Peyer's patch (tissue), 4 donors: Measurements from ENCODE around the gene CD83. TPM values are rescaled to one million over a fixed set of nuclear protein-coding genes. Genes with fewer than 3 reads are reported as not detected.

ENCODE experiments used
- DNase-seq, 3 donors: peaks; one replicate each; pipeline ENCODE4 v3.0.0-alpha.2; 2017 to 2019
- H3K27ac ChIP-seq, 4 donors: fragments of 200-600 bp; sonication (generic); one replicate each; pipeline ENCODE4 v1.5.1; 2016 to 2019
- H3K27me3 ChIP-seq, 2 donors: fragments of 200-600 bp; sonication (generic); one replicate each; pipeline ENCODE4 v1.5.1; 2019
- H3K36me3 ChIP-seq, 3 donors: fragments of 200-600 bp; sonication (generic); one replicate each; pipeline ENCODE4 v1.5.1; 2016 to 2019
- H3K4me1 ChIP-seq, 4 donors: fragments of 200-600 bp; sonication (generic); one replicate each; pipeline ENCODE4 v1.5.1; 2016 to 2019
- H3K4me3 ChIP-seq, 4 donors: fragments of 200-600 bp; sonication (generic); 1 replicate in 3 of 4; 2 replicates in 1 of 4; pipeline ENCODE4 v1.5.1; 2016 to 2019; ENCODE audit warnings: mild to moderate bottlenecking in 1 of 4
- H3K9me3 ChIP-seq, 4 donors: fragments of 200-600 bp; sonication (generic); one replicate each; pipeline ENCODE4 v1.5.1; 2016 to 2019; ENCODE audit warnings: mild to moderate bottlenecking in 1 of 4
- POLR2A ChIP-seq, 2 donors: fragments of 450-650 bp; IDR thresholded peaks; one replicate each; pipeline ENCODE4 v1.5.1; 2017; ENCODE audit warnings: antibody characterized with exemption in 2 of 2, mild to moderate bottlenecking in 2 of 2, moderate library complexity in 2 of 2
- total RNA-seq, 4 donors: library from RNA; depleted of rRNA; stranded (reverse); fragments of >200 nt; gene quantifications; one replicate each; pipeline ENCODE4 v1.1.0, GENCODE V29; 2016
- TF ChIP-seq, protein P1 (sequence below), 6 experiments: fragments of 450-650 bp in 4 of 6; fragments of 200-600 bp in 2 of 6; sonication (generic) in 1 of 6; IDR thresholded peaks; one replicate each; pipeline ENCODE4 v1.5.1; 2017 to 2019; ENCODE audit warnings: antibody characterized with exemption in 6 of 6, mild to moderate bottlenecking in 3 of 6, moderate library complexity in 1 of 6

CD83 gene
- total RNA-seq, 4 donors from 2014 or later = 0.53 to 15.7 (median 1.4) TPM

DNA sequence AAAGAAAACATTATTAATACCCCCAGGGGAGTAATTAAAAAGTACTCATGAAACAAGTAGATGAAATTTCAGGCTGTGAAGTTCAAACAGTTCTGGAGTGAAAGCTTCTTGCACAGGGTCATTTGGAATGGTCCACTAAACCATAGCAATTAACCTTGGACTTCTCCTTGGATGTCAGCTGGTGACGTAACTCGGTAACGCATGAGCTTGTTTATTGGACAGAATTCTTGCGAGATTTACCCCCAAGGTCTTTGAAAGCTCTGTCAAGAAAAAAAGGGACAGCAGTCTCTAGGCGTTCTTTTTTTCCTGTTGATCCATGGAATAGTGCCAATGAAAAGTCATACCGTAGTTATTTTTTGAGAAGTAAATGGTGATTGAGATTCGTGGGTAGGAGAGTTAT lies 2.2 kb downstream of the CD83 start:
- TF ChIP-seq POLR2A (IDR thresholded peaks at IDR 0.05) = no peak
- Histone ChIP-seq H3K27me3 (no peaks in the 10 kb centered on the region), H3K4me3 (no peak overlapping the region), H3K27ac (peak overlapping the region in 1 of 4 donors; percentile 85), H3K4me1 (peaks cover 0 to 8% (median 4%) of the 10 kb centered on the region in 4 donors), H3K9me3 (no peaks in the 10 kb centered on the region), H3K36me3 (no peaks in the 10 kb centered on the region)
- no peak for DNase-seq

DNA sequence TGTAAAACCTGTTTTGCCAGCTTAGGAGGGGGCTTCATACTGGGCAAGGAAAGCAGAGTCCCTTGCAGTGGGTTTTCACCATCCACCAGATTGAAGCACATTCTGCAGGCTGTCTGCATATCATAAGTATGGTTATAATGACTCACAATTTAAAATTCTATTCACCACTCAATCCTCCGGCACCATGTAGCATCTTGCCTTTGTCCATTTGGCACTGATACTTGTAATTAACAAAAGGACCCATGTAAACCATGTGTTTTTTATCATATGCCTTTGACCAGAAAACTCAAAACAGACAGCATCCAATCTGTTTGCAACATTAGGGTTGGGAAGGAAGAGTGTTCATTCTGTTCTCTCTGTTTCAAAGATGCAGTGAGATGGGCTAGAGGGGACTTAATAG lies 3.0 kb downstream of the CD83 start:
- peak overlapping the region in 1 of 4 donors; percentile 85 for H3K27ac ChIP-seq
- no peak for TF ChIP-seq POLR2A (IDR thresholded peaks at IDR 0.05)
- TF ChIP-seq, protein P1, sequence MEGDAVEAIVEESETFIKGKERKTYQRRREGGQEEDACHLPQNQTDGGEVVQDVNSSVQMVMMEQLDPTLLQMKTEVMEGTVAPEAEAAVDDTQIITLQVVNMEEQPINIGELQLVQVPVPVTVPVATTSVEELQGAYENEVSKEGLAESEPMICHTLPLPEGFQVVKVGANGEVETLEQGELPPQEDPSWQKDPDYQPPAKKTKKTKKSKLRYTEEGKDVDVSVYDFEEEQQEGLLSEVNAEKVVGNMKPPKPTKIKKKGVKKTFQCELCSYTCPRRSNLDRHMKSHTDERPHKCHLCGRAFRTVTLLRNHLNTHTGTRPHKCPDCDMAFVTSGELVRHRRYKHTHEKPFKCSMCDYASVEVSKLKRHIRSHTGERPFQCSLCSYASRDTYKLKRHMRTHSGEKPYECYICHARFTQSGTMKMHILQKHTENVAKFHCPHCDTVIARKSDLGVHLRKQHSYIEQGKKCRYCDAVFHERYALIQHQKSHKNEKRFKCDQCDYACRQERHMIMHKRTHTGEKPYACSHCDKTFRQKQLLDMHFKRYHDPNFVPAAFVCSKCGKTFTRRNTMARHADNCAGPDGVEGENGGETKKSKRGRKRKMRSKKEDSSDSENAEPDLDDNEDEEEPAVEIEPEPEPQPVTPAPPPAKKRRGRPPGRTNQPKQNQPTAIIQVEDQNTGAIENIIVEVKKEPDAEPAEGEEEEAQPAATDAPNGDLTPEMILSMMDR (IDR thresholded peaks at IDR 0.05) = no peak
- no peak overlapping the region for H3K4me3 ChIP-seq
- no peak for DNase-seq
- H3K36me3 ChIP-seq = no peaks in the 10 kb centered on the region
- no peaks in the 10 kb centered on the region for H3K9me3 ChIP-seq
- no peaks in the 10 kb centered on the region for H3K27me3 ChIP-seq
- H3K4me1 ChIP-seq = peaks cover 0 to 8% (median 4%) of the 10 kb centered on the region in 4 donors

DNA sequence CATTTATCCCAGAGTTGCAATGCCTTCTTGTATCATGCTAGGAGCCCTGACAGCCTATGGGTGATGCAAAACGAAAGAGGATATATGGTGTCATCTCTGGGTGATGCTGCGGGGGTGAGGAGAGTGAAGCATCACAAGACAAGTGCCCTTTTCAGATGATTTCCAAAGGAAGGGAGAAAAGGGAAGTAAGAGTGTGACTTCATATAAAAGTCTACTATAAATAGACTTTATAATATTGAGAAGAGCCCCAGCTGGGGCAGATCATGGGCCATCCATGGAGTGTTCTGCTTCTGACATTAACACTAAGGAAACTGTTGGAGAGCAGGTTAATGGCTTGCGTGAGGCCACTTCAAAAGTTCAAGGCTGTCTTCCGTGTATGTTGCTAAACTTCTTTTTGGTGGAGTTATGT lies 4.4 kb downstream of the CD83 start:
- TF ChIP-seq, protein P1 (IDR thresholded peaks at IDR 0.05) = no peak
- TF ChIP-seq POLR2A (IDR thresholded peaks at IDR 0.05) = no peak
- Histone ChIP-seq H3K4me3 (no peak overlapping the region), H3K4me1 (peaks cover 0 to 8% (median 4%) of the 10 kb centered on the region in 4 donors), H3K27me3 (no peaks in the 10 kb centered on the region), H3K27ac (peak overlapping the region in 2 of 4 donors; percentile 57 to 85), H3K36me3 (no peaks in the 10 kb centered on the region), H3K9me3 (no peaks in the 10 kb centered on the region)
- DNase-seq = peak in 2 of 3 donors; percentile 72 to 76

DNA sequence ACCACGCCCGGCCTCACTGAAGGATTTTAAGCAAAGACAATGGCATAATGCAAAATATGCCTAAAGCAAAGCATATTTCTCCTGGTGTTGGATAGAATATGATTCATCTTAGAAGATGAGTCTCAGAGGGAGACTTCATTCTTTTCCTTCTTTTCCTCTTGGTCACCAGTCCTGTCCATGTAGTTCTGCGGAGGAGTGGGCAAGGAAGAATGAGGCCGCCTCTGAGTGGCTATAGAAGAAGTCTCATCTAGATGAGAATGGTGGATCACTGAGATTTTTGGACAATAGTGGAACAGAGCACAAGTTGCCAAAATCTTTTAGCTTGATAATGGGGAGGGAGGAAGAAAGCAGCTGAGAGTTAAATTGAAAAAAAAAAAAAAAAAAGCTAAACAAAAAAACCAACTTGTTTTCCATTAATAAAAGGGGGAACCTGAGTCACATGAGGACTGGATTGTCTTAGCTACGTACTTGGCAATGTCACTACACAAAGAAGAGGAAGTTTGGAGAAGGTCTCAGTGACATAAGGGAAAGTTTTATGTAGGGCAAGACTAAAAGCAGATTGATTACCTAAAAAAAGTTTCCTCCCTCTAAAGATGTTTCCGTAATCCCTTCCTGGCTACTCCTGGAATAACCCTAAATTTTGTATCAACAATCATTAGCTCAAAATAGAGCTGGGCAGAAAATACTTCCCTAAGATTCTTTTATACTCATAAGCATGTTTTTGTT lies 6.0 kb downstream of the CD83 start:
- H3K4me1 ChIP-seq = peaks cover 0 to 8% (median 1%) of the 10 kb centered on the region in 4 donors
- H3K27ac ChIP-seq = peak overlapping the region in 2 of 4 donors; percentile 25 to 85
- H3K4me3 ChIP-seq = no peak overlapping the region
- no peaks in the 10 kb centered on the region for H3K36me3 ChIP-seq
- no peaks in the 10 kb centered on the region for H3K27me3 ChIP-seq
- no peak for DNase-seq
- no peaks in the 10 kb centered on the region for H3K9me3 ChIP-seq
- TF ChIP-seq, protein P1 (IDR thresholded peaks at IDR 0.05) = no peak
- TF ChIP-seq POLR2A (IDR thresholded peaks at IDR 0.05) = no peak

DNA sequence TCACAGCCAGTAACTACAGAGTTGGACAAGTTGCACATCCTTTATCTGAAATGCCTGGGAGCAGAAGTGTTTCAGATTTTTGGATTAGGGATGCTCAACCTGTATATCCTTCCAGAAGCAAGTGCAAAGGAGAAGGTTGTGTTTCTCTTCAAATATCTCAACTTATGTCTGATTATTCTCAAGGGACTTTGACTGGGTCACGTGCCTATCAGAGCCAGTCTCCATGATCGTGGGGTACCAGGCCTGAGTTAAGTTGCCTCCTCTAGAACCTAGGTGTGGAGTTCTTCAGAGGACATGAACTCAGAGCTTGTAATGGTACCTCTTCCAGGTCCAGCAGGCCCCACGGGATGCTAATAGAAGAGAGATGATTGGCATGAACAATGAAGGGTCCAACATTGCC lies 7.8 kb downstream of the CD83 start:
- no peaks in the 10 kb centered on the region for H3K36me3 ChIP-seq
- no peak for DNase-seq
- H3K27me3 ChIP-seq = no peaks in the 10 kb centered on the region
- no peaks in the 10 kb centered on the region for H3K9me3 ChIP-seq
- no peak for TF ChIP-seq POLR2A (IDR thresholded peaks at IDR 0.05)
- TF ChIP-seq, protein P1 (IDR thresholded peaks at IDR 0.05) = no peak
- H3K4me1 ChIP-seq = peaks cover 0 to 5% (median under 1%) of the 10 kb centered on the region in 4 donors
- H3K27ac ChIP-seq = peak overlapping the region in 1 of 4 donors; percentile 85
- no peak overlapping the region for H3K4me3 ChIP-seq

DNA sequence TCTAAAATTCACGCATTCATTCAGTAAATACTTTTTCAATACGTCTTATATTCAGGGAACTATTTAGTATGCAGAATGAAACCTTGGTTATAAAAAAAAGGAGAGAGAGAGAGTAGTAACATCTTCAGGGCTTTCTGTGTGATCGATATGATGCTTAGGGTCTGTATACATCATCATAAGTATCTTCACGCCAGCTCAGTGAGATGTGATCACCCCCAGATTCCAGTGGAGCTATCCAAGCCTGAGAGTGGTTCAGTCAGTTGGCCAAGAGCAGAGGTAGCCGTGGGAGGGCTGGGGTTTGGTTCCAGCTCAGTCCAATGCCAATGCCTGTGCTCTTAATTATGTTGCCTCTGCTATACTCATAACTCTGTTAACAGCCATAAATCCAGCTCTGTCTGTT lies 8.6 kb downstream of the CD83 start:
- Histone ChIP-seq H3K4me1 (peaks cover 0 to 5% (median 0%) of the 10 kb centered on the region in 4 donors), H3K4me3 (no peak overlapping the region), H3K9me3 (no peaks in the 10 kb centered on the region), H3K27ac (no peak overlapping the region), H3K27me3 (no peaks in the 10 kb centered on the region), H3K36me3 (no peaks in the 10 kb centered on the region)
- DNase-seq = no peak
- TF ChIP-seq POLR2A (IDR thresholded peaks at IDR 0.05) = no peak
- TF ChIP-seq, protein P1 (IDR thresholded peaks at IDR 0.05) = no peak
